Upper lobe of right lung (tissue), 1 donor: ENCODE measurements around the gene SLC25A17. TPM values are rescaled to one million over a fixed set of nuclear protein-coding genes. Genes with fewer than 3 reads are reported as not detected.
A peak's percentile ranks its signal among the peaks of the same experiment; 100 is the strongest.

ENCODE experiments used
- ATAC-seq: fragments of 200-7000 bp; cut with Tn5 transposase; one replicate; pipeline ENCODE4 v1.9.1; 2020; ENCODE audit warnings: mild to moderate bottlenecking, moderate library complexity
- DNase-seq: peaks from one replicate; pipeline ENCODE4 v3.0.0-alpha.2; 2020
- H3K27ac ChIP-seq: fragments of 200-600 bp; one replicate; pipeline ENCODE4 v1.8.0; 2022
- H3K27me3 ChIP-seq: fragments of 200-600 bp; one replicate; pipeline ENCODE4 v1.8.0; 2022; ENCODE audit warnings: mild to moderate bottlenecking
- H3K36me3 ChIP-seq: fragments of 200-600 bp; one replicate; pipeline ENCODE4 v1.8.0; 2022
- H3K4me1 ChIP-seq: fragments of 200-600 bp; one replicate; pipeline ENCODE4 v1.8.0; 2022
- H3K4me3 ChIP-seq: fragments of 200-600 bp; one replicate; pipeline ENCODE4 v1.8.0; 2022; ENCODE audit warnings: mild to moderate bottlenecking
- H3K9me3 ChIP-seq: fragments of 200-600 bp; one replicate; pipeline ENCODE4 v1.8.0; 2022
- CTCF ChIP-seq: fragments of 200-600 bp; IDR thresholded peaks from one replicate; pipeline ENCODE4 v1.8.0; 2022; ENCODE audit warnings: antibody characterized with exemption
- intact Hi-C: fragments of 100-400 bp; cut with DNase I; formaldehyde crosslinking; loops from one replicate; pipeline ENCODE4 v1.11.0; 2022
- total RNA-seq: library from RNA; stranded (reverse); fragmentation: NEBNext Ultra II Directional; extraction: Animal tissue kit (Norgen Biotek cat#: 25700); gene quantifications from one replicate; pipeline ENCODE4 v1.2.1, GENCODE V29; 2021
- donor health status: DM: no; HTN: yes; CAD: no; lungs with severe emphysema.

Gene SLC25A17
- total RNA-seq, 1 donor from 2014 or later = 13.8 TPM

GRCh38 chr22:40823426-40823825, 4.3 kb upstream of the SLC25A17 start:
- Histone ChIP-seq H3K4me1 (peaks cover 6% of the 10 kb centered on the region), H3K27me3 (no peaks in the 10 kb centered on the region), H3K4me3 (no peak overlapping the region), H3K9me3 (no peaks in the 10 kb centered on the region), H3K27ac (no peak overlapping the region), H3K36me3 (peaks cover 61% of the 10 kb centered on the region)
- intact Hi-C loops = no loop called here
- TF ChIP-seq CTCF = no peak
- no peak for ATAC-seq
- no peak for DNase-seq

GRCh38 chr22:40819599-40820140, 524 bp upstream of the SLC25A17 start:
- H3K36me3 ChIP-seq = peaks cover 25% of the 10 kb centered on the region
- H3K4me3 ChIP-seq = peak overlapping the region; percentile 100
- DNase-seq (no peak), ATAC-seq (no peak)
- TF ChIP-seq CTCF = no peak
- H3K27ac ChIP-seq = peak overlapping the region; percentile 69
- H3K27me3 ChIP-seq = no peaks in the 10 kb centered on the region
- no peaks in the 10 kb centered on the region for H3K9me3 ChIP-seq
- peaks cover 25% of the 10 kb centered on the region for H3K4me1 ChIP-seq
- intact Hi-C loops = no loop called here

GRCh38 chr22:40818192-40818746, 877 bp downstream of the SLC25A17 start:
- Histone ChIP-seq H3K4me3 (peak overlapping the region; percentile 100), H3K27ac (peak overlapping the region; percentile 69)

GRCh38 chr22:40817737-40818136, 1.4 kb downstream of the SLC25A17 start:
- ATAC-seq (no peak), DNase-seq (no peak)
- TF ChIP-seq CTCF = no peak
- Histone ChIP-seq H3K27ac (no peak overlapping the region), H3K9me3 (no peaks in the 10 kb centered on the region), H3K4me3 (peak overlapping the region; percentile 100), H3K27me3 (no peaks in the 10 kb centered on the region), H3K4me1 (peaks cover 25% of the 10 kb centered on the region), H3K36me3 (peaks cover 6% of the 10 kb centered on the region)
- intact Hi-C loops = no loop called here

More at GRCh38 chr22:40818192-40818746, 877 bp downstream of the SLC25A17 start:
- Histone ChIP-seq H3K27me3 (no peaks in the 10 kb centered on the region), H3K9me3 (no peaks in the 10 kb centered on the region), H3K36me3 (peaks cover 11% of the 10 kb centered on the region), H3K4me1 (peaks cover 25% of the 10 kb centered on the region)
- ATAC-seq (no peak), DNase-seq (no peak)
- no peak for TF ChIP-seq CTCF
- intact Hi-C loops = no loop called here

- ATAC-seq = no peak
- Histone ChIP-seq H3K36me3 (no peaks in the 10 kb centered on the region), H3K27me3 (no peaks in the 10 kb centered on the region), H3K9me3 (no peaks in the 10 kb centered on the region), H3K27ac (no peak overlapping the region), H3K4me3 (no peak overlapping the region), H3K4me1 (peaks cover 19% of the 10 kb centered on the region)
- TF ChIP-seq CTCF = no peak
- intact Hi-C loops = no loop called here
- DNase-seq = no peak
Measured at GRCh38 chr22:40813912-40814315, 5.2 kb downstream of the SLC25A17 start.
